Tibial nerve (tissue), 4 donors: Measurements from ENCODE around the gene CCDC88C.

Source experiments
- CTCF ChIP-seq, 5 experiments: fragments of 200-600 bp in 3 of 5; fragments of 450-650 bp in 2 of 5; sonication (generic) in 3 of 5; IDR thresholded peaks; one replicate each; pipeline ENCODE4 v1.5.1; 2016 to 2019; ENCODE audit warnings: antibody characterized with exemption in 5 of 5, mild to moderate bottlenecking in 3 of 5, moderate library complexity in 2 of 5
- EP300 ChIP-seq, 2 donors: sonication (generic); formaldehyde crosslinking; IDR thresholded peaks; one replicate each; pipeline ENCODE4 v1.6.1; 2017; ENCODE audit warnings: antibody characterized with exemption in 2 of 2, mild to moderate bottlenecking in 1 of 2
- POLR2A ChIP-seq, 2 donors: fragments of 450-650 bp; IDR thresholded peaks; one replicate each; pipeline ENCODE4 v1.6.1; 2017; ENCODE audit warnings: antibody characterized with exemption in 2 of 2, mild to moderate bottlenecking in 2 of 2, moderate library complexity in 2 of 2

GRCh38 chr14:91333650-91334039 lies 84.0 kb downstream of the CCDC88C start:
- TF ChIP-seq EP300 (IDR thresholded peaks at IDR 0.05) (no peak), CTCF (IDR thresholded peaks at IDR 0.05) (no peak), POLR2A (IDR thresholded peaks at IDR 0.05) (no peak)
